SK-N-SH (cell line): ENCODE results near the gene TRAFD1. TPM values are rescaled to one million over a fixed set of nuclear protein-coding genes. Genes with fewer than 3 reads are reported as not detected.

Experiments used
- CTCF ChIA-PET: fragments of 300-600, 350-600 bp; formaldehyde crosslinking; extraction: SDS; loops from one replicate; lab custom pipeline; 2021; lab: Yijun Ruan, JAX
- POLR2A ChIA-PET: fragments of 350-600 bp; sonication (Branson Sonifier 250); formaldehyde crosslinking; extraction: SDS; loops from one replicate; lab custom pipeline; 2020; ENCODE audit warnings: antibody characterized with exemption, inconsistent platforms; lab: Yijun Ruan, JAX
- DNase-seq: peaks from one replicate; pipeline ENCODE4 v3.0.0; 2012
- H2AFZ ChIP-seq: fragments of 200-600 bp; sonication (generic); 2 replicates; pipeline ENCODE4 v1.8.1; 2016; ENCODE audit warnings: antibody characterized with exemption, mild to moderate bottlenecking, low read depth
- H3F3A ChIP-seq: fragments of 200-600 bp; sonication (generic); replicated peaks from 2 replicates; pipeline ENCODE3; 2016; ENCODE audit warnings: antibody characterized with exemption, mild to moderate bottlenecking; ENCODE audit not compliant: insufficient read depth
- H3K27ac ChIP-seq, 2 experiments: fragments of 200-500 bp in 1 of 2; fragments of 200-600 bp in 1 of 2; sonication (Bioruptor generic) in 1 of 2; sonication (generic), shearing (Covaris generic) in 1 of 2; 2 replicates each; pipeline versions ENCODE4 v1.5.1 to v1.6.1; 2014 to 2016; ENCODE audit warnings: low read depth in 2 of 2, inconsistent platforms in 1 of 2, low read length in 1 of 2, mild to moderate bottlenecking in 1 of 2, mixed read lengths in 1 of 2
- H3K27me3 ChIP-seq: fragments of 200-600 bp; sonication (generic), shearing (Covaris generic); 2 replicates; pipeline ENCODE4 v1.6.1; 2016; ENCODE audit warnings: mixed run types; ENCODE audit not compliant: insufficient read depth
- H3K36me3 ChIP-seq, 2 experiments: fragments of 200-500 bp in 1 of 2; fragments of 200-600 bp in 1 of 2; sonication (Bioruptor generic) in 1 of 2; sonication (generic) in 1 of 2; replicated peaks in 1 of 2; 2 replicates each; pipeline versions ENCODE3 to v1.5.1; 2014 to 2016; ENCODE audit warnings: low read length in 1 of 2, mild to moderate bottlenecking in 1 of 2; ENCODE audit not compliant: insufficient read depth in 2 of 2, control insufficient read depth in 1 of 2
- H3K4me1 ChIP-seq, 2 experiments: fragments of 200-500 bp in 1 of 2; fragments of 200-600 bp in 1 of 2; sonication (Bioruptor generic) in 1 of 2; sonication (generic), shearing (Covaris generic) in 1 of 2; 2 replicates each; pipeline versions ENCODE4 v1.5.1 to v1.6.1; 2014 to 2016; ENCODE audit warnings: low read depth in 1 of 2, low read length in 1 of 2, mixed run types in 1 of 2; ENCODE audit not compliant: insufficient read depth in 2 of 2, control insufficient read depth in 1 of 2
- H3K4me2 ChIP-seq: fragments of 200-600 bp; sonication (generic), shearing (Covaris generic); 2 replicates; pipeline ENCODE4 v1.6.1; 2017; ENCODE audit warnings: mixed run types
- H3K4me3 ChIP-seq, 2 experiments: fragments of 200-500 bp in 1 of 2; fragments of 200-600 bp in 1 of 2; sonication (Bioruptor generic) in 1 of 2; sonication (generic), shearing (Covaris generic) in 1 of 2; 2 replicates each; pipeline versions ENCODE4 v1.5.1 to v1.8.1; 2014 to 2016; ENCODE audit warnings: low read depth in 2 of 2, inconsistent platforms in 1 of 2, low read length in 1 of 2, mild to moderate bottlenecking in 1 of 2, mixed read lengths in 1 of 2, moderate library complexity in 1 of 2
- H3K79me2 ChIP-seq: fragments of 200-600 bp; sonication (generic); 2 replicates; pipeline ENCODE4 v1.8.1; 2017; ENCODE audit warnings: mild to moderate bottlenecking; ENCODE audit not compliant: insufficient read depth
- H3K9ac ChIP-seq: fragments of 200-600 bp; sonication (generic); 2 replicates; pipeline ENCODE4 v1.6.1; 2017; ENCODE audit warnings: mixed run types
- H3K9me2 ChIP-seq: fragments of 200-600 bp; sonication (generic); 2 replicates; pipeline ENCODE4 v1.6.1; 2017; ENCODE audit warnings: mixed run types
- H3K9me3 ChIP-seq: fragments of 200-600 bp; sonication (generic); 2 replicates; pipeline ENCODE4 v1.6.1; 2017; ENCODE audit warnings: mixed run types, mild to moderate bottlenecking, moderate library complexity
- H4K20me1 ChIP-seq: fragments of 200-600 bp; sonication (generic); 2 replicates; pipeline ENCODE4 v1.6.1; 2017; ENCODE audit warnings: mild to moderate bottlenecking, mixed run types; ENCODE audit not compliant: insufficient read depth
- CTCF ChIP-seq: fragments of 200-600 bp; sonication (generic); IDR thresholded peaks from 2 replicates; pipeline ENCODE4 v1.6.1; 2017; ENCODE audit warnings: antibody characterized with exemption, mild to moderate bottlenecking, moderate library complexity
- ELF1 ChIP-seq: IDR thresholded peaks from 2 replicates; pipeline ENCODE4 v1.4.0; 2012
- EP300 ChIP-seq, 2 experiments: IDR thresholded peaks; 2 replicates each; pipeline versions ENCODE4 v1.4.0 to v1.6.1; 2012; ENCODE audit warnings: borderline replicate concordance in 1 of 2, low read depth in 1 of 2, low read length in 1 of 2
- FOXM1 ChIP-seq: IDR thresholded peaks from 2 replicates; pipeline ENCODE4 v1.4.0; 2012; ENCODE audit warnings: low read depth, mild to moderate bottlenecking
- JUND ChIP-seq: IDR thresholded peaks from 2 replicates; pipeline ENCODE4 v1.4.0; 2012
- MEF2A ChIP-seq: IDR thresholded peaks from 2 replicates; pipeline ENCODE4 v1.4.0; 2012; ENCODE audit warnings: low read depth, borderline replicate concordance
- NRF1 ChIP-seq: IDR thresholded peaks from 2 replicates; pipeline ENCODE4 v1.6.1; 2012; ENCODE audit warnings: low read depth, mild to moderate bottlenecking, low read length
- PBX3 ChIP-seq: IDR thresholded peaks from 2 replicates; pipeline ENCODE4; 2012
- RFX5 ChIP-seq: IDR thresholded peaks from 2 replicates; pipeline ENCODE4 v1.6.1; 2012; ENCODE audit warnings: mild to moderate bottlenecking, improper control_type of control experiment, low read length
- TEAD4 ChIP-seq: IDR thresholded peaks from 2 replicates; pipeline ENCODE4 v1.4.0; 2012; ENCODE audit warnings: mild to moderate bottlenecking, borderline replicate concordance; ENCODE audit not compliant: insufficient read depth
- ZBTB33 ChIP-seq: IDR thresholded peaks from 2 replicates; pipeline ENCODE4 v1.4.0; 2012; ENCODE audit warnings: low read depth, borderline replicate concordance
- WGBS: methylation state at CpG from one replicate; pipeline ENCODE4 v1.1.6; 2017; ENCODE audit warnings: low lambda C conversion rate; 5-methylcytosine and 5-hydroxymethylcytosine counted together
- polyA plus RNA-seq, 3 experiments: library from polyadenylated mRNA; depleted of rRNA; stranded (reverse); fragments of >200 nt; gene quantifications; 2 replicates each; pipeline ENCODE4 v1.2.3, GENCODE V29; 2012
- TF ChIP-seq, protein P1 (sequence below): fragments of 150-350 bp; IDR thresholded peaks from 2 replicates; pipeline ENCODE4 v1.6.1; 2016; ENCODE audit warnings: mild to moderate bottlenecking, low read depth, low read length
- TF ChIP-seq, protein P2 (sequence below): IDR thresholded peaks from 2 replicates; pipeline ENCODE4 v1.4.0; 2012; ENCODE audit warnings: low read depth
- TF ChIP-seq, protein P3 (sequence below): fragments of 150-350 bp; IDR thresholded peaks from 2 replicates; pipeline ENCODE4 v1.6.1; 2017; ENCODE audit warnings: antibody characterized with exemption, low read length, low read depth, borderline replicate concordance

Gene TRAFD1
- polyA plus RNA-seq, 1 of the 3 experiments (the other 2 are of a cell fraction), result 12.4 TPM

GRCh38 chr12:112140728-112141127 is 15.4 kb downstream of the TRAFD1 start:
- H3K9me2 ChIP-seq, result no peaks in the 10 kb centered on the region
- CTCF ChIA-PET, result no interaction called here
- H3K36me3 ChIP-seq, result peaks cover 36 to 48% of the 10 kb centered on the region in 2 experiments
- no peaks in the 10 kb centered on the region for H3F3A ChIP-seq
- DNase-seq, result no peak
- no peaks in the 10 kb centered on the region for H3K9me3 ChIP-seq
- H3K4me1 ChIP-seq, result no peaks in the 10 kb centered on the region
- H3K4me2 ChIP-seq, result no peak overlapping the region
- H4K20me1 ChIP-seq, result no peaks in the 10 kb centered on the region
- no peak overlapping the region for H3K9ac ChIP-seq
- POLR2A ChIA-PET, result no interaction called here
- TF ChIP-seq MEF2A (no peak), TEAD4 (no peak)
- TF ChIP-seq, protein P1, sequence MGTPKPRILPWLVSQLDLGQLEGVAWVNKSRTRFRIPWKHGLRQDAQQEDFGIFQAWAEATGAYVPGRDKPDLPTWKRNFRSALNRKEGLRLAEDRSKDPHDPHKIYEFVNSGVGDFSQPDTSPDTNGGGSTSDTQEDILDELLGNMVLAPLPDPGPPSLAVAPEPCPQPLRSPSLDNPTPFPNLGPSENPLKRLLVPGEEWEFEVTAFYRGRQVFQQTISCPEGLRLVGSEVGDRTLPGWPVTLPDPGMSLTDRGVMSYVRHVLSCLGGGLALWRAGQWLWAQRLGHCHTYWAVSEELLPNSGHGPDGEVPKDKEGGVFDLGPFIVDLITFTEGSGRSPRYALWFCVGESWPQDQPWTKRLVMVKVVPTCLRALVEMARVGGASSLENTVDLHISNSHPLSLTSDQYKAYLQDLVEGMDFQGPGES, result no peak
- TF ChIP-seq, all 33 proteins: peak for 0
- H3K4me3 ChIP-seq, result no peak overlapping the region
- H2AFZ ChIP-seq, result no peak overlapping the region
- 97% methylated on average over 5 of the region's 5 CpGs for WGBS
- H3K79me2 ChIP-seq, result no peaks in the 10 kb centered on the region
- no peak overlapping the region for H3K27ac ChIP-seq
- H3K27me3 ChIP-seq, result no peaks in the 10 kb centered on the region

- Histone ChIP-seq H4K20me1 (no peaks in the 10 kb centered on the region), H3K9me2 (no peaks in the 10 kb centered on the region), H3K27me3 (no peaks in the 10 kb centered on the region), H3K9me3 (no peaks in the 10 kb centered on the region), H3K4me1 (peaks cover 0 to 6% of the 10 kb centered on the region in 2 experiments; a peak in 1 of 4 replicates), H3K79me2 (no peaks in the 10 kb centered on the region), H3F3A (peaks cover 10% of the 10 kb centered on the region), H3K36me3 (peaks cover 56 to 63% of the 10 kb centered on the region in 2 experiments), H3K4me2 (no peak overlapping the region), H3K4me3 (no peak overlapping the region), H2AFZ (no peak overlapping the region), H3K27ac (no peak overlapping the region), H3K9ac (no peak overlapping the region)
- CTCF ChIA-PET, result interaction anchor here (1.4 kb wide), 1 partner anchor 51 kb away, joined by 3 read pairs; no protein-coding TSS in a partner anchor
- WGBS, result 89% methylated on average over 1 of the region's 1 CpG
- POLR2A ChIA-PET, result no interaction called here
- DNase-seq, result no peak
- TF ChIP-seq ELF1 (no peak), FOXM1 (no peak), CTCF (no peak), PBX3 (no peak), RFX5 (no peak), NRF1 (no peak), JUND (no peak), ZBTB33 (no peak), EP300 (IDR thresholded peaks at IDR 0.05; ENCODE audit: borderline replicate concordance in 1 of 2, low read depth in 1 of 2, low read length in 1 of 2) (no peak)
- TF ChIP-seq, protein P2, sequence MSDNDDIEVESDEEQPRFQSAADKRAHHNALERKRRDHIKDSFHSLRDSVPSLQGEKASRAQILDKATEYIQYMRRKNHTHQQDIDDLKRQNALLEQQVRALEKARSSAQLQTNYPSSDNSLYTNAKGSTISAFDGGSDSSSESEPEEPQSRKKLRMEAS, result no peak
- TF ChIP-seq, protein P1, result no peak
- TF ChIP-seq, protein P3, sequence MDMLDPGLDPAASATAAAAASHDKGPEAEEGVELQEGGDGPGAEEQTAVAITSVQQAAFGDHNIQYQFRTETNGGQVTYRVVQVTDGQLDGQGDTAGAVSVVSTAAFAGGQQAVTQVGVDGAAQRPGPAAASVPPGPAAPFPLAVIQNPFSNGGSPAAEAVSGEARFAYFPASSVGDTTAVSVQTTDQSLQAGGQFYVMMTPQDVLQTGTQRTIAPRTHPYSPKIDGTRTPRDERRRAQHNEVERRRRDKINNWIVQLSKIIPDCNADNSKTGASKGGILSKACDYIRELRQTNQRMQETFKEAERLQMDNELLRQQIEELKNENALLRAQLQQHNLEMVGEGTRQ, result no peak
These were observed 20.8 kb downstream of the TRAFD1 start for GRCh38 chr12:112146123-112146522.
